Stimulated activated CD8-positive, alpha-beta memory T cell treated with anti-CD3 and anti-CD28 coated beads, Interleukin-7, amount 100 ng/mL, for 48 hours (primary cell): ENCODE measurements around the gene C2orf80.
"Not testable (repeated sequence)": the region's sequence is repeated elsewhere in the genome, so short reads cannot be mapped to it uniquely, and the experiment has no call there.

Source experiments
- DNase-seq, 2 donors: peaks; one replicate each; pipeline ENCODE4 v3.0.0-alpha.2; 2020; ENCODE audit warnings: low read depth in 1 of 2; ENCODE audit errors: extremely low read depth in 1 of 2

C2orf80 gene

GRCh38 chr2:208182835-208183234, 7.0 kb downstream of the C2orf80 start:
- DNase-seq = no peak

DNA sequence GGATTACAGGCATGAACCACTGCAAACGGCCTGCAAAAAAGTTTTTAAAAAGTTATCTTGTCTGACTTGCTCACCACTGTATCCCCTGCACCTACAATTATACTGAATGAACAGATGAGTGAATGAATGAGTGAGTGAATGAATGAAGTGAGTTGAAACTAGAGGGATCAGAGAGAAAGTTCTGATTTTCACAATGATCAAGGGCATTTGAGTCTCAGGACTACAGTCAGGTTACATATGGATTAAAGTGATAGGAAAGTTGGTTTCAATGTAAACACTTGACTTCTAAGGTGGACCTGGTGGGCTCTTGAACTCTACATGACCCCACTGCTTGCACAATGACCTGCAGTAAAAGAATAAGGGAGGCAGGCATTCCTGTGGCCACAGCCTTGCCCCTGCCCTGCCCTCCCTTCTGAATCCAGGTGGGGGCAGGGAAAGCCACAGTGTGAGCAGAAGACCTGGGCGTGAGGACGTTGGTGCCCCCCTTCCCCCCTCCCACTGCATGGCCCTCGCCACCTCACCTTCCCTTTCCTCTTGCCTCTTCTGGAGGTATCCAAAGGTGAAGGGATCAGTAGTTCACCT, 10.7 kb downstream of the C2orf80 start:
- no peak for DNase-seq

DNA sequence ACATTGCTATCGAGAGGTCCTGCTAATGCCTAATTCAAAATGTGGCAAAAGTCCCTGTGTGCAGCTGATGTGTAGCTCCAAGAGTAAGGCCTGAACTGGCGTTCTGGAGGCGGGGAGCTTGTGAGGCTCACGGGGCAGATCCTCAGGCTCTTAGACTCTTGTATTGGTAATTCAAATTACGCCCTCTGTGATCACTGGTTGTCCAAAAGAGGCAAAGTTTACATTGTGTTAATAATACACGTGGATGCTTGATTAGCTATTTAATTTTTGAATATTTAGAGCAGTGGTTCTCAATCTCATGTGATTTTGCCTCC, 14.0 kb downstream of the C2orf80 start:
- DNase-seq = no peak

GRCh38 chr2:208175069-208175839, 14.6 kb downstream of the C2orf80 start:
- DNase-seq = peak; percentile 18 to 43

GRCh38 chr2:208174144-208174543, 15.7 kb downstream of the C2orf80 start:
- DNase-seq = no peak

GRCh38 chr2:208172125-208172524, 17.7 kb downstream of the C2orf80 start:
- no peak for DNase-seq

- DNase-seq = no peak
Measured at GRCh38 chr2:208164951-208165755, 24.7 kb downstream of the C2orf80 start.

DNA sequence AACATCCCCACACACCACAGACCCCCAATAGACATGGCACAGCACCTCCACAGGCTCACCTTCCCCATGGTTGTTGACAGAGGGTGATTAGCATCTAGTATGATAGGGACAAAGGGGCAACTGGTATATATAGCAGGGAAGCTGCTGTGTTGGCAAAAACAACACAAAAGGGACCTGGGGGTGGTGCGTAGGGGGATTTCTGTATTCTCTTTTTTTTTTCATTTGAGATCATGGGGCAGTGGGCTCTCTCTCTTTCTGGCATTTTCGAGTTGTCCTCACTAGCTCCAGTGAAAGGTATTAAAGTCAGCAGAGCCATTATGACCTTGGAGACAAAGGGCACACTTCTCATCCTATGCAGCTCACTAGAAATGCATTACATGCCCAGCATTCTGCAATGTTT, 26.3 kb downstream of the C2orf80 start, which contains the start of gene CRYGA:
Gene CRYGA (minus strand): TSS at position 101 of the 400 bp plus-strand sequence. CDS start 33 bp downstream, at position 68.
- no peak for DNase-seq

- no peak for DNase-seq
Measured at GRCh38 chr2:208156439-208156838, 33.4 kb downstream of the C2orf80 start.

DNA sequence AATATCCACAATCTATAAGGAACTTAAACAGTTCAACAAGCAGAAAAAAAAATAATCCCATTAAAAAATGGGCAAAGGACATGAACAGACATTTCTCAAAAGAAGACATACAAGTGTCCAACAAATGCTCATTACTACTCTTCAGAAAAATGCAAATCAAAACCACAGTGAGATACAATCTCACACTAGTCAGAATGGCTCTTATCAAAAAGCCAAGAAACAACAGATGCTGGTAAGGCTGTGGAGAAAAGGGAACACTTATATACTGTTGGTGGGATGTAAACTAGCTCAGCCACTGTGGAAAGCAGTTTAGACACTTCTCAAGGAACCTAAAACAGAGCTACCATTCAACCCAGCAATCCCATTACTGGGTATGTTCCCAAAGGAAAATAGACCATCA, 36.7 kb downstream of the C2orf80 start:
- no peak for DNase-seq

DNA sequence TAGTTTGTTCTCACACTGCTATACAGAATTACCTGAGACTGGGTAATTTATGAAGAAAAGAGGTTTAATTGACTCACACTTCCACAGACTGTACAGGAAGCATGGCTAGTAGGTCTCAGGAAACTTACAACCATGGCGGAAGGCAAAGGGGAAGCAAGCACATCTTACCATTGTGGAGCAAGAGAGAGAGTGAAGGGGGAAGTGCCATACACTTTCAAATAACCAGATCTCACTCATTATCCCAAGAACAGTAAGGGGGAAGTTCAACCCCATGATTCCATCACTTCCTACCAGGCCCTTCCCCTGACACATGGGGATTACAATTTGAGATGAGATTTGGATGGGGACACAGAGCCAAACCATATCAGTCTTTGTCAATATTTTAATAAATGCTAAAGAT, 38.9 kb downstream of the C2orf80 start:
- DNase-seq = no peak

GRCh38 chr2:208150094-208150493, 39.7 kb downstream of the C2orf80 start:
- DNase-seq = no peak

- no peak for DNase-seq
Measured at GRCh38 chr2:208148803-208149202, 41.0 kb downstream of the C2orf80 start.

DNA sequence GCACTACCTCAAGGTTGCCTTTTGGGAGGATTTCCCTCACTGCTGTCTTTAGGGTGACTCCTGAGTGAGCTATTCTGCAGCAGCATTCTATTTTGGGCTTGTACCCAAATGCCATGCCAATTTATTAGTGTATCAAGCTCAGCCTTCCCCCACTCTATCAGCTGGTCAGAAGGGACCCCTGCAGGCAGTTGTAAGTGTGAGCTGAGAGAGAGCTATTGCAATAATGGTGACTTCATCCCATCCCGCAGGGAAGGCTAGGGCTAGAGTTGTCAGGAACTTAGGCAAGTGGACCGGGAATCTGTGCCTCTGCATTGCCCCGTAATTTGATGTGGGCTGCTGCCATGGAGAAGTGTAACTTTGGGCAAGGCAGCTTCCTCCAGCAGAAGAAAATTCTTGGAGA, 42.1 kb downstream of the C2orf80 start:
- no peak for DNase-seq

DNA sequence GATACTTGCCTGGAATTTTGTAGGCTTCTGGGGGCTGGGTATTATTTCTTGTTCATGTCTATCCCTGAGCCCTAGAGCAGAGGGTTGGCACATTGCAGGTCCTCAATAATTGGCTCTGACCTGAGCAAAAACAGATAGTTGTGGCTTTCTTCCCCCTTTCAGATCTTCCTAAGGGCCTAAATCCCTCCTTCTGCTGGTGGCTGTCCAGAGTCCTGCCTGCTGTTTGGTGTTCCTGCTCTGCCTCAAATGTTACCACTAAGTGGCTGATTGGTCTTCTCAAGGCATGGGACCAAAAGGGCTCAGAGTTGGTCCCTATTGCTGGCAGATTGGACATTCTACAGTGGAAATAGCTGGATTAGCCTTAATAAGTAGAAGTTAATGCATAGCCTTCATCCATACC, 42.8 kb downstream of the C2orf80 start:
- DNase-seq = no peak

DNA sequence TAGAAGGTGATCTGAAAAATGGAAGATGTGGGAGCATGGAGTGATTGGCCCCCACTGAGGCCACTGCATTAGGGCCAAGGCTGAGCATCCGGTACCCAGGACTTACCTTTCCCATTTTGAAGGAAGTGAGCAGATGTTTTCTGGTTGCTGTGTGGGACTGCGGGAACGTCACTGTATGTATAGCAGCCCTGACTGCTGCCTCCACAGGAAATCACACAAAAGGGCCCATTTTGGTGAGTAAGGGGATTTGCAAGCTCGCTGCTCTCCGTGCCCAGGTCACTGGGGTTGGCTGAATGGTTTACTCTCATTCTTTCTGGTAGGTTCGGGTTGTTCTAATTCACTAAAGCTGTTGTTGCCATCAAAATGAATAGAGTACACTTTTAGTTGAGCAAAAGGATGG, 43.8 kb downstream of the C2orf80 start, which contains the start of gene CRYGB:
Gene CRYGB (minus strand): TSS at position 153 of the 400 bp plus-strand sequence. CDS start 38 bp downstream, at position 115.
- no peak for DNase-seq

DNA sequence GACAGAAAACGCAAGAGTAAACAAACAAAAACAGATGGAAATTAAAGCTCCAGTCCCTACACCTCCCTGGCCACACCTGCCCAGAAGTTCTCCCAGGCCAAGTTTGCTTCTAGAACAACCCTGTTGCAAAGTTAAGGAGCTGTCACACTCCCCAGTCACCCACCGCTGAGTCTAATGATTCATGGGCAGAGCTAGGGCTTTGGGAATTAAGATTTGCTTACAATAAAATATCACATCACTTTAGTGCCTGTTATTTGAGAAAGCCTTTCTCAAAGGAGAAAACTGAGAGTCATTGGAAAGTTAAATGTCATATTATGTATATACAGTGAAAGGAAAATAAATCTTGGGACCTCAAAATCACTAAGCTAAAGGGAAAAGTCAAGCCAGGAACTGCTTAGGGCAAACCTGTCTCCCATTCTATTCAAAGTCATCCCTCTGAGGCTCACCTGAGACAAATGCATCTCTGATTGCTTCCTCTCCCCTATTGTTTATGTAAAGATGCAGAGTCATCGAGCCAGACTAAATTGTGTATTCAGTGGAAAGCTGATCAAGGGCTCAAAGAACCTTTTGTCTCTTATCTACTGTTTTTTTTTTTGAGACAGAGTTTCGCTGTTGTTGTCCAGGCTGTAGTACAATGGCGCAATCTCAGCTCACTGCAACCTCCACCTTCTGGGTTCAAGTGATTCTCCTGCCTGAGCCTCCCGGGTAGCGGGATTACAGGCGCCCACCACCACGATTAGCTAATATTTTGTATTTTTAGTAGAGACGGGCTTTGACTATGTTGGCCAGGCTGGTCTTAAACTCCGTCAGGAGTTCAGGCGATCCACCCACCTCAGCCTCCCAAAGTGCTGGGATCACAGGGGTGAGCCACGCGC, 46.7 kb downstream of the C2orf80 start:
- DNase-seq = no peak

- no peak for DNase-seq
Measured at GRCh38 chr2:208142240-208142924, 47.4 kb downstream of the C2orf80 start.

DNA sequence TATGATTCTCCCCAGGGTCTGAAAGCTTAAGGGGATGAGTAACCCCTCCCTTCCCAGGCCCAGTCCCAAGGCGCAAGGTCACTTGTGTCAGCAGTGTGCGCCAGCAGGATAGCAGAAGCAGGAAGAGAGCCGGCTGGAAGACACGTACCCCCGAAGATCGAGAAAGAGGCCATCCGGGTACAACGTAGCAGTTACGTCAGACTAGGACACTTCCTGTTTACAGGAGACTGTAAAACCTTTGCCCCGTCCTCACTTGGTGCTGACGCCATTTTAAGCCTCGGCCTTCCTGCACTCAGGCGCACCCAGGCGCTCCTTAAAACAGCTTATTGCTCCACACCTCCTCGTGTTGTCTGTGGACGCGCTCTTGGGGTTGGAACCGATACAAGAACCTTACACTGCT, 50.4 kb downstream of the C2orf80 start:
- DNase-seq = no peak

GRCh38 chr2:208138334-208138733, 51.5 kb downstream of the C2orf80 start:
- not testable (repeated sequence) for DNase-seq
